PFSK-1 (cell line): ENCODE results near the gene YBX3.

Experiments used
- FOXP2 ChIP-seq: optimal IDR thresholded peaks from 2 replicates; pipeline ENCODE3; 2011; ENCODE audit warnings: borderline replicate concordance, control low read depth, inconsistent platforms; ENCODE audit not compliant: insufficient read depth; ENCODE audit errors: extremely low read length, extremely low read depth
- POLR2AphosphoS5 ChIP-seq: IDR thresholded peaks from 2 replicates; pipeline ENCODE4 v1.6.1; 2012; ENCODE audit warnings: low read depth, mild to moderate bottlenecking, control low read depth, low read length, moderate library complexity
- REST ChIP-seq, 2 experiments: IDR thresholded peaks; 2 replicates each; pipeline versions ENCODE4 v1.6.1 to v1.8.0; 2011 to 2012; ENCODE audit warnings: low read depth in 2 of 2, low read length in 2 of 2, control low read depth in 1 of 2, inconsistent platforms in 1 of 2, mild to moderate bottlenecking in 1 of 2, moderate library complexity in 1 of 2; ENCODE audit not compliant: insufficient read depth in 1 of 2
- SIN3A ChIP-seq: IDR thresholded peaks from 2 replicates; pipeline ENCODE4 v1.6.1; 2012; ENCODE audit warnings: mild to moderate bottlenecking, low read length, moderate library complexity, borderline replicate concordance; ENCODE audit not compliant: insufficient read depth

GRCh38 chr12:10735428-10735827 lies 12.3 kb upstream of the YBX3 start:
- no peak for TF ChIP-seq SIN3A
- TF ChIP-seq POLR2AphosphoS5, result no peak
- no peak for TF ChIP-seq REST (IDR thresholded peaks at IDR 0.05; ENCODE audit: insufficient read depth in 1 of 2, low read depth in 2 of 2, low read length in 2 of 2)
- TF ChIP-seq FOXP2, result no peak
